GM12891 (cell line): ENCODE results near the gene FLRT1.

Experiments
- POLR2A ChIP-seq: IDR thresholded peaks from 2 replicates; pipeline ENCODE4 v1.6.1; 2011; ENCODE audit warnings: low read depth, low read length, control low read depth
- POLR2AphosphoS5 ChIP-seq: IDR thresholded peaks from 2 replicates; pipeline ENCODE4 v1.6.1; 2011; ENCODE audit warnings: low read depth, low read length, control low read depth
- POU2F2 ChIP-seq: IDR thresholded peaks from 2 replicates; pipeline ENCODE4 v1.6.1; 2011; ENCODE audit warnings: low read depth, mild to moderate bottlenecking, control low read depth, low read length, moderate library complexity
- TAF1 ChIP-seq: IDR thresholded peaks from 2 replicates; pipeline ENCODE4 v1.6.1; 2011; ENCODE audit warnings: low read depth, low read length, control low read depth

GRCh38 chr11:64069401-64070313 is 33.9 kb downstream of the FLRT1 start:
- TF ChIP-seq TAF1 (no peak), POLR2A (no peak), POU2F2 (no peak), POLR2AphosphoS5 (no peak)
